Chondrocyte (in vitro differentiated cells): ENCODE results near the gene NOD1. TPM values are rescaled to one million over a fixed set of nuclear protein-coding genes. Genes with fewer than 3 reads are reported as not detected.

Source experiments
- DNase-seq: peaks from one replicate; pipeline ENCODE4 v3.0.0; 2021; ENCODE audit warnings: mixed read lengths, low spot score
- H3K27ac Mint-ChIP-seq: one replicate; pipeline ENCODE4 v1.8.0; 2021; ENCODE audit warnings: mild to moderate bottlenecking, moderate library complexity, mixed read lengths; ENCODE audit not compliant: unreplicated experiment
- H3K27me3 Mint-ChIP-seq: 2 replicates; pipeline ENCODE4 v1.8.0; 2021; ENCODE audit warnings: low read depth, mixed read lengths
- H3K36me3 Mint-ChIP-seq: 2 replicates; pipeline ENCODE4 v1.8.0; 2021; ENCODE audit warnings: low read depth, mixed read lengths
- H3K4me1 Mint-ChIP-seq: 2 replicates; pipeline ENCODE4 v1.8.0; 2021; ENCODE audit warnings: low read depth, mild to moderate bottlenecking, mixed read lengths
- H3K4me3 Mint-ChIP-seq: one replicate; pipeline ENCODE4 v1.8.0; 2021; ENCODE audit warnings: mild to moderate bottlenecking, moderate library complexity, mixed read lengths; ENCODE audit not compliant: unreplicated experiment
- H3K9me3 Mint-ChIP-seq: 2 replicates; pipeline ENCODE4 v1.8.0; 2021; ENCODE audit warnings: low read depth, mixed read lengths
- CTCF ChIP-seq: fragments of 200-600 bp; sonication (generic); IDR thresholded peaks from 2 replicates; pipeline ENCODE4 v1.5.0; 2021; ENCODE audit warnings: antibody characterized with exemption, mild to moderate bottlenecking, moderate library complexity
- total RNA-seq: library from RNA; stranded (reverse); gene quantifications from 3 replicates; pipeline ENCODE4 v1.2.1, GENCODE V29; 2021

NOD1 gene
- total RNA-seq, 1 donor from 2014 or later: 6.6 TPM

GRCh38 chr7:30468791-30469190 lies 9.8 kb downstream of the NOD1 start:
- H3K4me3 Mint-ChIP-seq: peak overlapping the region; percentile 38
- DNase-seq: no peak
- H3K4me1 Mint-ChIP-seq: peaks cover 70% of the 10 kb centered on the region

GRCh38 chr7:30468041-30468440 lies 10.5 kb downstream of the NOD1 start:
- H3K4me1 Mint-ChIP-seq: peaks cover 63% of the 10 kb centered on the region
- no peaks in the 10 kb centered on the region for H3K27me3 Mint-ChIP-seq
- H3K36me3 Mint-ChIP-seq: no peaks in the 10 kb centered on the region
- no peak for DNase-seq
- no peaks in the 10 kb centered on the region for H3K9me3 Mint-ChIP-seq
- TF ChIP-seq CTCF: no peak
- no peak overlapping the region for H3K27ac Mint-ChIP-seq
- no peak overlapping the region for H3K4me3 Mint-ChIP-seq

More at GRCh38 chr7:30468791-30469190, 9.8 kb downstream of the NOD1 start:
- Mint-ChIP-seq H3K27me3 (no peaks in the 10 kb centered on the region), H3K36me3 (no peaks in the 10 kb centered on the region), H3K27ac (peak overlapping the region; percentile 96), H3K9me3 (no peaks in the 10 kb centered on the region)
- no peak for TF ChIP-seq CTCF

DNA sequence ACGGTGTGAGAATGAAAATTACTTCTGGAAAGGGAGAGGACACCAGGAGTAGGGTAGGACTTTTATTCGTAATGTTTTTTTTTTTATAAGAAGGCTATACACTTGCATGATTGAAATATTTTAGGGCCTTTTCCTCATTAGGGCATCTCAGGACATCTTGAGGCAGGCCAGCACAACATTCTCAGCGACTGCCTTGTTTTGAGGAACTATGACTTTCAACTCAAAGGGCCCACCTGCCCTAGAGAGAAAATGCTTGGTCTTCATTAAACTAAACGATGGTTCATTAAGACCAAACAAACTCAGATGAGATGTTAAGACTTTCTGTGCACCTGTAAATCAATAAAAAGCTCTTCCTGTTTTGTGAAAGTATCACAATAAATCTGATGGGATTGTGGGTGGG lies 11.3 kb downstream of the NOD1 start:
- Mint-ChIP-seq H3K36me3 (no peaks in the 10 kb centered on the region), H3K27me3 (no peaks in the 10 kb centered on the region), H3K9me3 (no peaks in the 10 kb centered on the region), H3K4me1 (peaks cover 55% of the 10 kb centered on the region), H3K4me3 (no peak overlapping the region), H3K27ac (no peak overlapping the region)
- no peak for TF ChIP-seq CTCF
- no peak for DNase-seq

GRCh38 chr7:30466266-30466665 lies 12.3 kb downstream of the NOD1 start:
- no peaks in the 10 kb centered on the region for H3K9me3 Mint-ChIP-seq
- H3K27ac Mint-ChIP-seq: no peak overlapping the region
- no peaks in the 10 kb centered on the region for H3K27me3 Mint-ChIP-seq
- peaks cover 45% of the 10 kb centered on the region for H3K4me1 Mint-ChIP-seq
- H3K4me3 Mint-ChIP-seq: no peak overlapping the region
- no peak for TF ChIP-seq CTCF
- H3K36me3 Mint-ChIP-seq: no peaks in the 10 kb centered on the region
- DNase-seq: no peak

DNA sequence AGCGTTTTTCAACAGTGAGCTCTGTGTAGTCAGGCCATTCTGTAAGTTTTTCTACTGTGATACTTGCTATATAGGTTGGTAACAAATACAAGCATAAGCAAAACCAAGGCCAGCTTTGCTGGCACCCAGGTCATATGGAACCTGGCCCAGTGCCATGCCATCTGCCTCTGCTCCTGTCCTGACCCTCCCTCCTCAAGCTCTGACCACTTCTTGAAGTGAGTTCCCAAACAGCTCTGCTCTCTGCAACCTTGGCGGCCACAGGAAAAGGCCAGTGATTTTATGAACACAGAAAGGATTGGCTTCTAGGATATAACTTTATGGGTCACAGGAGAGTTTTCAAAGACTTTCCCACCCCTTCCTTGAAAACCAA lies 12.8 kb downstream of the NOD1 start:
- H3K27me3 Mint-ChIP-seq: no peaks in the 10 kb centered on the region
- no peak overlapping the region for H3K4me3 Mint-ChIP-seq
- H3K4me1 Mint-ChIP-seq: peaks cover 41% of the 10 kb centered on the region
- H3K9me3 Mint-ChIP-seq: no peaks in the 10 kb centered on the region
- TF ChIP-seq CTCF: no peak
- H3K36me3 Mint-ChIP-seq: no peaks in the 10 kb centered on the region
- H3K27ac Mint-ChIP-seq: no peak overlapping the region
- no peak for DNase-seq
